ENCODE data around the gene MCF2L. TPM values are rescaled to one million over a fixed set of nuclear protein-coding genes. Genes with fewer than 3 reads are reported as not detected.

The MCF2L gene
- total RNA-seq, 1 donor from 2014 or later, result 6.7 TPM

- DNase-seq (ENCODE audit: low spot score), result no peak
- Mint-ChIP-seq H3K27ac (ENCODE audit: unreplicated experiment) (no peak overlapping the region), H3K4me1 (ENCODE audit: low read depth) (no peaks in the 10 kb centered on the region), H3K4me3 (ENCODE audit: unreplicated experiment) (no peak overlapping the region), H3K27me3 (ENCODE audit: low read depth) (peaks cover 5% of the 10 kb centered on the region), H3K9me3 (ENCODE audit: low read depth) (no peaks in the 10 kb centered on the region), H3K36me3 (ENCODE audit: low read depth) (no peaks in the 10 kb centered on the region)
- no peak for TF ChIP-seq CTCF (IDR thresholded peaks at IDR 0.05)
Measured at GRCh38 chr13:113139577-113139976, 170.6 kb downstream of the MCF2L start.

DNA sequence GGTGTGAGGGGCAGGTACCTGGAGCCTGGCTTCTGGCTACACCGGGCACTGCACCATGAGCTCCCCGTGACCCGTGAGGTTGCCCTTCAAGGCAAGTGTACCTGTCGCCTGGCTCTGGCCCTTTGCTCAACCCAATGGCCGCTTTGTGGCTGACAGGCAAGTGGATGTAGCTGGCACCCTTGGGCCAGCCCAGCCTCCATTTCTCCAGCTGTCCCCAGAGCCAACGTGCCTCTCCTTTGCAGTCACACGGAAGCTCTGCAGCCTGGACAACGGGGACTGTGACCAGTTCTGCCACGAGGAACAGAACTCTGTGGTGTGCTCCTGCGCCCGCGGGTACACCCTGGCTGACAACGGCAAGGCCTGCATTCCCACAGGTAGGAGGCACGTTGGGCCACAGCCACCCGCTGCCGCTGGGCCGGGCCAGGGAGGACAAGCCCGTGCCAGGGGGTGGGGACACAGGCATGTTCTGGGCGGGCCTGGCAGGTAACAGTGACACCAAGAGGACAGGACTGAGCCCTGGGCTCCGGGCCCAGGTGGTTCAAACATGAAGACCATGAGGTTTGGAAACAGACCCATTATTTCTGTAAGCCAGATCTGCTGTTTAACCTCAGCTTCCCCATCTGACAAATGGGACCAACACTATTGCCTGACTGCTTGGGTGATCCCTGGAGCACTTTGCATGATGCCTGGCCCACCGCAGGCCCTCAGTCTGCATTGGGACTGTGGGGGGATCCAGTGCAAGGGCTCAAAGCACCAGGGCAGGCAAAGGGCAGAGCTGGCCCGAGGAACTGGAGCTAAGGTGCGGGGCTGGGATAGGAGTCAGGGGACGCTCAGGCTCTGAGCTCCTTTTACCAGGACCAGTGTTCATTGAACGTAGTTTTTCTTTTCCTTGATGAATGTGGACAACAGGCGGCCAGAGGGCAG lies 171.9 kb downstream of the MCF2L start:
- Mint-ChIP-seq H3K27ac (ENCODE audit: unreplicated experiment) (no peak overlapping the region), H3K27me3 (ENCODE audit: low read depth) (peaks cover 4% of the 10 kb centered on the region), H3K9me3 (ENCODE audit: low read depth) (no peaks in the 10 kb centered on the region), H3K36me3 (ENCODE audit: low read depth) (no peaks in the 10 kb centered on the region), H3K4me3 (ENCODE audit: unreplicated experiment) (no peak overlapping the region), H3K4me1 (ENCODE audit: low read depth) (no peaks in the 10 kb centered on the region)
- no peak for TF ChIP-seq CTCF (IDR thresholded peaks at IDR 0.05)
- DNase-seq (ENCODE audit: low spot score), result peak; percentile 75

DNA sequence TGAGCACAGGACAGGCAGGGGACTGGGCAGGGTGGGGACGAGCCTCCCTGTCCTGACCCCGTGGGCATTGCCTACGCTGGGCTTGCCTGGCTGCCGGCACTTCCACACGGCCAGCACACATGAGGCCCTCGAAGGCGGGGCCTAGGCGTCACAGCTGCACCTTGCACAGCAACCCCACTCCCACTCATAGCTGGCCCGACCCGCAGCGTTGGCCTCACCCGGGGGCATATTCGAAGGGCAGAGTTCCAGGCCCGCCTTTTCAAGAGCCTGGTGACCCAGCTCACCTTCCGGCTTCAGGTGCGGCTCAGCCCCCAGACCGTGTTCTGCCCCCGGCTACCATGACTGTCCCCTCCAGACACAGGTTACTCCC lies 172.6 kb downstream of the MCF2L start:
- DNase-seq (ENCODE audit: low spot score), result no peak
- Mint-ChIP-seq H3K36me3 (ENCODE audit: low read depth) (no peaks in the 10 kb centered on the region), H3K27ac (ENCODE audit: unreplicated experiment) (no peak overlapping the region), H3K9me3 (ENCODE audit: low read depth) (no peaks in the 10 kb centered on the region), H3K4me3 (ENCODE audit: unreplicated experiment) (no peak overlapping the region), H3K4me1 (ENCODE audit: low read depth) (no peaks in the 10 kb centered on the region), H3K27me3 (ENCODE audit: low read depth) (peaks cover 2% of the 10 kb centered on the region)
- TF ChIP-seq CTCF (IDR thresholded peaks at IDR 0.05), result no peak

GRCh38 chr13:113142876-113143275 lies 173.9 kb downstream of the MCF2L start:
- Mint-ChIP-seq H3K36me3 (ENCODE audit: low read depth) (no peaks in the 10 kb centered on the region), H3K4me3 (ENCODE audit: unreplicated experiment) (no peak overlapping the region), H3K4me1 (ENCODE audit: low read depth) (no peaks in the 10 kb centered on the region), H3K27ac (ENCODE audit: unreplicated experiment) (no peak overlapping the region), H3K9me3 (ENCODE audit: low read depth) (no peaks in the 10 kb centered on the region), H3K27me3 (ENCODE audit: low read depth) (no peaks in the 10 kb centered on the region)
- no peak for DNase-seq (ENCODE audit: low spot score)
- TF ChIP-seq CTCF (IDR thresholded peaks at IDR 0.05), result no peak

DNA sequence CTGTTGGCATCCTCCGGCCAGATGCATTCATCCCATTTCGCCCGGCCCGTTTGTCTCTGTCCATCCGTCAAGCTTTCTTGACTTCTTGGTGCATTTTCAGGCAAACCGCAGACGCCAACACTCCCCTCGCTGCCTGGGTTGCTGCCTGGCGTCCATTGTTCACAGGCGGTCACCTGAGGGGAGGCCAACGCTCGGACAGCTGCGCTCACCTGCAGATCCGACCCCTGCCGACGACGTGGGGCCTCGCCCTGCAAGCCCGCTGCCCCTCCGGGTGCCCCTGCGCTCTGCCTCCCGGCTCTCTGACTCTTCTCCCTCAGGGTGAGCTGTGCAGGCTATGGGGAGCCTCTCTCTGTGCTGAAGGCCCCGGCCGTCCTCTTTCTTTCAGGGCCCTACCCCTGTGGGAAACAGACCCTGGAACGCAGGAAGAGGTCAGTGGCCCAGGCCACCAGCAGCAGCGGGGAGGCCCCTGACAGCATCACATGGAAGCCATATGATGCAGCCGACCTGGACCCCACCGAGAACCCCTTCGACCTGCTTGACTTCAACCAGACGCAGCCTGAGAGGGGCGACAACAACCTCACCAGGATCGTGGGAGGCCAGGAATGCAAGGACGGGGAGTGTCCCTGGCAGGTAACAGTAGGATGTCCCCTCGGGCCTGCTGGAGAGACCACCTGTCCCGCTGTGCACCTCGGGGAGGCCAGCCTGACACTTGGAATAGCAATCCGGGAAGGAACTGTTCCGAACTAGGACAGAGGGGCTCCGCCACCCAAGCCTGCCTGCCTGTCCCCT lies 174.6 kb downstream of the MCF2L start:
- Mint-ChIP-seq H3K27me3 (ENCODE audit: low read depth) (no peaks in the 10 kb centered on the region), H3K36me3 (ENCODE audit: low read depth) (no peaks in the 10 kb centered on the region), H3K4me1 (ENCODE audit: low read depth) (no peaks in the 10 kb centered on the region), H3K4me3 (ENCODE audit: unreplicated experiment) (no peak overlapping the region), H3K27ac (ENCODE audit: unreplicated experiment) (no peak overlapping the region), H3K9me3 (ENCODE audit: low read depth) (no peaks in the 10 kb centered on the region)
- no peak for DNase-seq (ENCODE audit: low spot score)
- no peak for TF ChIP-seq CTCF (IDR thresholded peaks at IDR 0.05)

Measured in chondrocyte (in vitro differentiated cells).